ENCODE data around the gene NKAP.
"Not testable (repeated sequence)": the region's sequence is repeated elsewhere in the genome, so short reads cannot be mapped to it uniquely, and the experiment has no call there.

Gene NKAP

GRCh38 chrX:119935215-119935874 is 8.2 kb downstream of the NKAP start:
- DNase-seq (ENCODE audit: low read depth) = no peak

GRCh38 chrX:119922391-119922790 is 21.2 kb downstream of the NKAP start:
- DNase-seq (ENCODE audit: low read depth) = not testable (repeated sequence)

- no peak for DNase-seq (ENCODE audit: low read depth)
Observed at GRCh38 chrX:119919835-119920585, 23.5 kb downstream of the NKAP start.

- no peak for DNase-seq (ENCODE audit: low read depth)
Observed at GRCh38 chrX:119917877-119918276, 25.7 kb downstream of the NKAP start.

GRCh38 chrX:119916310-119916709 is 27.2 kb downstream of the NKAP start:
- no peak for DNase-seq (ENCODE audit: low read depth)

- no peak for DNase-seq (ENCODE audit: low read depth)
Observed at GRCh38 chrX:119900976-119901375, 42.6 kb downstream of the NKAP start.

GRCh38 chrX:119899125-119899524 is 44.4 kb downstream of the NKAP start:
- no peak for DNase-seq (ENCODE audit: low read depth)

GRCh38 chrX:119895843-119896326 is 47.7 kb downstream of the NKAP start, which contains the start of gene AKAP14:
TSS of gene AKAP14 (plus strand) at chrX:119895893. CDS start at chrX:119903224, 7,331 bp downstream.
- DNase-seq (ENCODE audit: low read depth) = no peak

GRCh38 chrX:119891961-119892692 is 51.4 kb downstream of the NKAP start:
- DNase-seq (ENCODE audit: low read depth) = not testable (repeated sequence)

GRCh38 chrX:119890626-119891025 is 52.9 kb downstream of the NKAP start:
- not testable (repeated sequence) for DNase-seq (ENCODE audit: low read depth)

GRCh38 chrX:119887721-119888425 is 55.7 kb downstream of the NKAP start:
- peak; percentile 36 for DNase-seq (ENCODE audit: low read depth)

GRCh38 chrX:119885554-119886428 is 57.8 kb downstream of the NKAP start:
- DNase-seq (ENCODE audit: low read depth) = no peak

GRCh38 chrX:119880552-119881437 is 62.8 kb downstream of the NKAP start:
- peak; percentile 9 for DNase-seq (ENCODE audit: low read depth)

GRCh38 chrX:119880076-119880475 is 63.5 kb downstream of the NKAP start:
- DNase-seq (ENCODE audit: low read depth) = no peak

- DNase-seq (ENCODE audit: low read depth) = no peak
Observed at GRCh38 chrX:119878740-119879139, 64.8 kb downstream of the NKAP start.

- peak; percentile 75 for DNase-seq (ENCODE audit: low read depth)
Observed at GRCh38 chrX:119871599-119872395, 71.8 kb downstream of the NKAP start, which contains the start of the genes NDUFA1 and RNF113A. TSS of gene NDUFA1 (plus strand) at chrX:119871832. CDS start at chrX:119871912, 80 bp downstream. TSS of gene RNF113A (minus strand) at chrX:119871733. CDS start at chrX:119871613, 120 bp downstream.

- DNase-seq (ENCODE audit: low read depth) = no peak
Observed at GRCh38 chrX:119871245-119871598, 72.3 kb downstream of the NKAP start.

Measured in activated T-helper 9 cell treated with anti-CD3 and anti-CD28 coated beads, Interleukin-2, amount 50 U/mL, for 16 hours (primary cell).